Measurements from ENCODE around the gene TNFSF9.

TNFSF9 gene

GRCh38 chr19:6531956-6532243 lies 1.1 kb downstream of the TNFSF9 start:
- H3K4me2 ChIP-seq (ENCODE audit: low read length) = peak overlapping the region; percentile 97
- H2AFZ ChIP-seq (ENCODE audit: low read depth, low read length) = no peak overlapping the region
- no peaks in the 10 kb centered on the region for H3K27me3 ChIP-seq (ENCODE audit: low read depth, low read length)
- peaks cover 68% of the 10 kb centered on the region for H3K4me1 ChIP-seq (ENCODE audit: low read length)
- peak overlapping the region; percentile 99 for H3K9ac ChIP-seq (ENCODE audit: low read length)
- peak overlapping the region; percentile 99 for H3K4me3 ChIP-seq (ENCODE audit: low read length)
- peaks cover 64% of the 10 kb centered on the region for H3K79me2 ChIP-seq (ENCODE audit: low read length)
- no peak for TF ChIP-seq EZH2phosphoT487 (IDR thresholded peaks at IDR 0.05; ENCODE audit: low read depth)
- no peak for TF ChIP-seq CTCF (IDR thresholded peaks at IDR 0.05; ENCODE audit: low read depth, low read length)
- peaks cover 49% of the 10 kb centered on the region for H4K20me1 ChIP-seq (ENCODE audit: insufficient read depth, low read length)
- no peaks in the 10 kb centered on the region for H3K9me3 ChIP-seq (ENCODE audit: insufficient read depth, low read length)
- peaks cover 51% of the 10 kb centered on the region for H3K36me3 ChIP-seq (replicated peaks; ENCODE audit: low read depth, low read length)
- H3K27ac ChIP-seq (ENCODE audit: low read length) = peak overlapping the region; percentile 96

GRCh38 chr19:6532244-6532999 lies 1.6 kb downstream of the TNFSF9 start:
- peak overlapping the region; percentile 97 for H3K4me2 ChIP-seq (ENCODE audit: low read length)
- H3K9me3 ChIP-seq (ENCODE audit: insufficient read depth, low read length) = no peaks in the 10 kb centered on the region
- H3K36me3 ChIP-seq (replicated peaks; ENCODE audit: low read depth, low read length) = peaks cover 56% of the 10 kb centered on the region
- H2AFZ ChIP-seq (ENCODE audit: low read depth, low read length) = no peak overlapping the region
- TF ChIP-seq EZH2phosphoT487 (IDR thresholded peaks at IDR 0.05; ENCODE audit: low read depth) (no peak), CTCF (IDR thresholded peaks at IDR 0.05; ENCODE audit: low read depth, low read length) (no peak)
- H3K27me3 ChIP-seq (ENCODE audit: low read depth, low read length) = no peaks in the 10 kb centered on the region
- peak overlapping the region; percentile 96 for H3K27ac ChIP-seq (ENCODE audit: low read length)
- peak overlapping the region; percentile 99 for H3K4me3 ChIP-seq (ENCODE audit: low read length)
- H3K4me1 ChIP-seq (ENCODE audit: low read length) = peaks cover 68% of the 10 kb centered on the region
- peaks cover 53% of the 10 kb centered on the region for H4K20me1 ChIP-seq (ENCODE audit: insufficient read depth, low read length)
- H3K79me2 ChIP-seq (ENCODE audit: low read length) = peaks cover 69% of the 10 kb centered on the region
- peak overlapping the region; percentile 99 for H3K9ac ChIP-seq (ENCODE audit: low read length)

- TF ChIP-seq CTCF (IDR thresholded peaks at IDR 0.05; ENCODE audit: low read depth, low read length) (no peak), EZH2phosphoT487 (IDR thresholded peaks at IDR 0.05; ENCODE audit: low read depth) (no peak)
- H4K20me1 ChIP-seq (ENCODE audit: insufficient read depth, low read length) = peaks cover 53% of the 10 kb centered on the region
- H3K4me1 ChIP-seq (ENCODE audit: low read length) = peaks cover 68% of the 10 kb centered on the region
- peak overlapping the region; percentile 96 for H3K27ac ChIP-seq (ENCODE audit: low read length)
- no peaks in the 10 kb centered on the region for H3K9me3 ChIP-seq (ENCODE audit: insufficient read depth, low read length)
- H3K9ac ChIP-seq (ENCODE audit: low read length) = peak overlapping the region; percentile 99
- H3K4me3 ChIP-seq (ENCODE audit: low read length) = peak overlapping the region; percentile 99
- H3K27me3 ChIP-seq (ENCODE audit: low read depth, low read length) = no peaks in the 10 kb centered on the region
- no peak overlapping the region for H2AFZ ChIP-seq (ENCODE audit: low read depth, low read length)
- peak overlapping the region; percentile 97 for H3K4me2 ChIP-seq (ENCODE audit: low read length)
- peaks cover 70% of the 10 kb centered on the region for H3K79me2 ChIP-seq (ENCODE audit: low read length)
- peaks cover 61% of the 10 kb centered on the region for H3K36me3 ChIP-seq (replicated peaks; ENCODE audit: low read depth, low read length)
Measured at GRCh38 chr19:6533000-6533328, 2.1 kb downstream of the TNFSF9 start.

GRCh38 chr19:6533746-6534418 lies 3.1 kb downstream of the TNFSF9 start:
- Histone ChIP-seq H3K36me3 (replicated peaks; ENCODE audit: low read depth, low read length) (peaks cover 68% of the 10 kb centered on the region), H3K4me3 (ENCODE audit: low read length) (no peak overlapping the region), H2AFZ (ENCODE audit: low read depth, low read length) (no peak overlapping the region), H3K9me3 (ENCODE audit: insufficient read depth, low read length) (no peaks in the 10 kb centered on the region), H3K79me2 (ENCODE audit: low read length) (peaks cover 70% of the 10 kb centered on the region), H3K27ac (ENCODE audit: low read length) (0 out of 2 replicates have a peak overlapping the region, but pooled peaks have one; percentile 4), H4K20me1 (ENCODE audit: insufficient read depth, low read length) (peaks cover 53% of the 10 kb centered on the region), H3K9ac (ENCODE audit: low read length) (no peak overlapping the region), H3K27me3 (ENCODE audit: low read depth, low read length) (no peaks in the 10 kb centered on the region), H3K4me2 (ENCODE audit: low read length) (no peak overlapping the region), H3K4me1 (ENCODE audit: low read length) (peaks cover 65% of the 10 kb centered on the region)
- no peak for TF ChIP-seq CTCF (IDR thresholded peaks at IDR 0.05; ENCODE audit: low read depth, low read length)
